ENCODE measurements around the gene ZNF160.

DNA sequence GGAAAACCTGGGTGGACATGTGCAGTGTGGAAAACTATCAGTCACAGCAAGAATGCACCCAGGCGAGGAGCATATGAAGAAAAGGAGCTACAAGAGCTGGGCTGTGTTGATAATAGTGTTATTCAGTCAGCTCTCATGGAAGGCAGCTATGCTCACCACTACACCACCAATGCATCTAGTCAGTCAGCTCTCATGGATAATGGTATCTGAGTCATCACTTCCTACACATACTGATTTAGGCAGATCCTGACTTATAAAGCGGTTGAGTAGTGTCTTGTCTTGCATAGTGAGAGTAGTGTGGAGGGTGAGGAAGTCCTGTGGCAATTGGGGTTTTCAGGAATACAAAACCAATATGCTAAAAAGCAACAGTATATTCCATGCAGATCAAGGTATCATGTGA is 9.1 kb upstream of the ZNF160 start:
- TF ChIP-seq SIN3A (IDR thresholded peaks at IDR 0.05; ENCODE audit: borderline replicate concordance, low read depth, low read length) (no peak), SMC3 (IDR thresholded peaks at IDR 0.05; ENCODE audit: low read depth, low read length) (no peak), GABPA (IDR thresholded peaks at IDR 0.05; ENCODE audit: low read depth) (no peak), RAD21 (IDR thresholded peaks at IDR 0.05; ENCODE audit: low read length) (no peak), POLR2AphosphoS5 (IDR thresholded peaks at IDR 0.05; ENCODE audit: low read depth, low read length) (no peak)
- TF ChIP-seq, protein P1, sequence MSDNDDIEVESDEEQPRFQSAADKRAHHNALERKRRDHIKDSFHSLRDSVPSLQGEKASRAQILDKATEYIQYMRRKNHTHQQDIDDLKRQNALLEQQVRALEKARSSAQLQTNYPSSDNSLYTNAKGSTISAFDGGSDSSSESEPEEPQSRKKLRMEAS (IDR thresholded peaks at IDR 0.05; ENCODE audit: low read depth), result no peak
- TF ChIP-seq, protein P2, sequence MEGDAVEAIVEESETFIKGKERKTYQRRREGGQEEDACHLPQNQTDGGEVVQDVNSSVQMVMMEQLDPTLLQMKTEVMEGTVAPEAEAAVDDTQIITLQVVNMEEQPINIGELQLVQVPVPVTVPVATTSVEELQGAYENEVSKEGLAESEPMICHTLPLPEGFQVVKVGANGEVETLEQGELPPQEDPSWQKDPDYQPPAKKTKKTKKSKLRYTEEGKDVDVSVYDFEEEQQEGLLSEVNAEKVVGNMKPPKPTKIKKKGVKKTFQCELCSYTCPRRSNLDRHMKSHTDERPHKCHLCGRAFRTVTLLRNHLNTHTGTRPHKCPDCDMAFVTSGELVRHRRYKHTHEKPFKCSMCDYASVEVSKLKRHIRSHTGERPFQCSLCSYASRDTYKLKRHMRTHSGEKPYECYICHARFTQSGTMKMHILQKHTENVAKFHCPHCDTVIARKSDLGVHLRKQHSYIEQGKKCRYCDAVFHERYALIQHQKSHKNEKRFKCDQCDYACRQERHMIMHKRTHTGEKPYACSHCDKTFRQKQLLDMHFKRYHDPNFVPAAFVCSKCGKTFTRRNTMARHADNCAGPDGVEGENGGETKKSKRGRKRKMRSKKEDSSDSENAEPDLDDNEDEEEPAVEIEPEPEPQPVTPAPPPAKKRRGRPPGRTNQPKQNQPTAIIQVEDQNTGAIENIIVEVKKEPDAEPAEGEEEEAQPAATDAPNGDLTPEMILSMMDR (IDR thresholded peaks at IDR 0.05), result no peak
- TF ChIP-seq, protein P3, sequence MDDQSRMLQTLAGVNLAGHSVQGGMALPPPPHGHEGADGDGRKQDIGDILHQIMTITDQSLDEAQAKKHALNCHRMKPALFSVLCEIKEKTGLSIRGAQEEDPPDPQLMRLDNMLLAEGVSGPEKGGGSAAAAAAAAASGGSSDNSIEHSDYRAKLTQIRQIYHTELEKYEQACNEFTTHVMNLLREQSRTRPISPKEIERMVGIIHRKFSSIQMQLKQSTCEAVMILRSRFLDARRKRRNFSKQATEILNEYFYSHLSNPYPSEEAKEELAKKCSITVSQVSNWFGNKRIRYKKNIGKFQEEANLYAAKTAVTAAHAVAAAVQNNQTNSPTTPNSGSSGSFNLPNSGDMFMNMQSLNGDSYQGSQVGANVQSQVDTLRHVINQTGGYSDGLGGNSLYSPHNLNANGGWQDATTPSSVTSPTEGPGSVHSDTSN (IDR thresholded peaks at IDR 0.05), result no peak
- TF ChIP-seq, protein P4, sequence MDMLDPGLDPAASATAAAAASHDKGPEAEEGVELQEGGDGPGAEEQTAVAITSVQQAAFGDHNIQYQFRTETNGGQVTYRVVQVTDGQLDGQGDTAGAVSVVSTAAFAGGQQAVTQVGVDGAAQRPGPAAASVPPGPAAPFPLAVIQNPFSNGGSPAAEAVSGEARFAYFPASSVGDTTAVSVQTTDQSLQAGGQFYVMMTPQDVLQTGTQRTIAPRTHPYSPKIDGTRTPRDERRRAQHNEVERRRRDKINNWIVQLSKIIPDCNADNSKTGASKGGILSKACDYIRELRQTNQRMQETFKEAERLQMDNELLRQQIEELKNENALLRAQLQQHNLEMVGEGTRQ (IDR thresholded peaks at IDR 0.05; ENCODE audit: borderline replicate concordance, low read depth, low read length), result no peak

Measured in SK-N-SH (cell line).